ENCODE data around the gene SPEF1. TPM values are rescaled to one million over a fixed set of nuclear protein-coding genes. Genes with fewer than 3 reads are reported as not detected.

The SPEF1 gene
- under 0.01 and 0.19 TPM in 2 replicates for total RNA-seq

GRCh38 chr20:3781153-3781910 is at the start of gene SPEF1:
SPEF1 (minus strand) TSS chr20:3781448; CDS start chr20:3781287, 161 bp downstream.

GRCh38 chr20:3820048-3820900 is 39.0 kb upstream of the SPEF1 start, which contains the start of gene AP5S1:
AP5S1 (plus strand) TSS chr20:3820547; CDS start chr20:3822118, 1,571 bp downstream.

GRCh38 chr20:3795511-3796468 is 14.5 kb upstream of the SPEF1 start, which contains the start of gene CDC25B:
CDC25B (plus strand) TSS chr20:3796310; CDS start chr20:3796532, 222 bp downstream.

GRCh38 chr20:3786665-3787323 is 5.5 kb upstream of the SPEF1 start, which contains the start of gene CENPB:
CENPB (minus strand) TSS chr20:3786740; CDS start chr20:3786483, 257 bp downstream.

GRCh38 chr20:3767427-3768341 is 13.6 kb downstream of the SPEF1 start, which contains the start of gene ADISSP:
ADISSP (minus strand) TSS chr20:3767753; CDS start chr20:3760100, 7,653 bp downstream.

GRCh38 chr20:3732327-3733118 is 48.7 kb downstream of the SPEF1 start, which contains the start of gene HSPA12B:
HSPA12B (plus strand) TSS chr20:3732685; CDS start chr20:3738675, 5,990 bp downstream.

Other genes with a start within 250 kb of the SPEF1 start
- not detected in 2 replicates for gene GFRA4, start 118.0 kb downstream of the SPEF1 start, total RNA-seq
- 1.2 and 1.7 TPM in 2 replicates for gene ADAM33, start 99.4 kb downstream of the SPEF1 start, total RNA-seq
- gene SIGLEC1, start 68.8 kb downstream of the SPEF1 start, total RNA-seq = under 0.01 TPM in 1 of 2 replicates, not detected in the other
- gene HSPA12B, start 48.8 kb downstream of the SPEF1 start, total RNA-seq = 0.28 TPM in 1 of 2 replicates, not detected in the other
- gene ADISSP, start 13.7 kb downstream of the SPEF1 start, total RNA-seq = 11.3 and 30.1 TPM in 2 replicates
- gene CENPB, start 5.3 kb upstream of the SPEF1 start, total RNA-seq = 102 and 179 TPM in 2 replicates
- 7.9 and 21.5 TPM in 2 replicates for gene CDC25B, start 14.9 kb upstream of the SPEF1 start, total RNA-seq
- 12.1 and 18.6 TPM in 2 replicates for gene AP5S1, start 39.1 kb upstream of the SPEF1 start, total RNA-seq
- 11.3 and 19.4 TPM in 2 replicates for gene MAVS, start 65.4 kb upstream of the SPEF1 start, total RNA-seq
- gene PANK2, start 107.9 kb upstream of the SPEF1 start, total RNA-seq = 60.0 and 63.1 TPM in 2 replicates
- 10.1 and 11.1 TPM in 2 replicates for gene RNF24, start 234.1 kb upstream of the SPEF1 start, total RNA-seq

Measured in regular cardiac myocyte (primary cell).